WTC11 (cell line): ENCODE data around the gene RCBTB1.
"Not testable (repeated sequence)": the region's sequence is repeated elsewhere in the genome, so short reads cannot be mapped to it uniquely, and the experiment has no call there.

ENCODE experiments used
- CBFB ChIP-seq: sonication (generic); formaldehyde crosslinking; IDR thresholded peaks from 2 replicates; pipeline ENCODE4 v1.8.1; 2022; ENCODE audit warnings: mild to moderate bottlenecking, low read depth, missing genetic modification reagents
- CREB1 ChIP-seq: sonication (generic); formaldehyde crosslinking; IDR thresholded peaks from 2 replicates; pipeline ENCODE4 v1.8.0; 2023; ENCODE audit warnings: mild to moderate bottlenecking, missing genetic modification reagents
- CTCF ChIP-seq: fragments of 200-600 bp; IDR thresholded peaks from 2 replicates; pipeline ENCODE4 v1.8.0; 2022; ENCODE audit warnings: antibody characterized with exemption
- ELF4 ChIP-seq: sonication (generic); formaldehyde crosslinking; IDR thresholded peaks from 2 replicates; pipeline ENCODE4 v1.8.1; 2022; ENCODE audit warnings: low read depth, mild to moderate bottlenecking, moderate library complexity, missing genetic modification reagents
- EMX1 ChIP-seq: fragments of 250-450 bp; sonication (Bioruptor Pico); IDR thresholded peaks from 2 replicates; pipeline ENCODE4 v1.8.0; 2021; ENCODE audit warnings: mild to moderate bottlenecking
- HMGXB4 ChIP-seq: sonication (generic); formaldehyde crosslinking; IDR thresholded peaks from 2 replicates; pipeline ENCODE4 v1.8.1; 2023; ENCODE audit warnings: mild to moderate bottlenecking, moderate library complexity, missing genetic modification reagents
- JAZF1 ChIP-seq: fragments of 250-450 bp; sonication (Bioruptor Pico); IDR thresholded peaks from 2 replicates; pipeline ENCODE4 v1.9.0; 2021; ENCODE audit warnings: moderate library complexity, mild to moderate bottlenecking, inconsistent platforms
- NFATC4 ChIP-seq: fragments of 250-450 bp; sonication (Bioruptor Pico); IDR thresholded peaks from 2 replicates; pipeline ENCODE4 v1.9.0; 2021; ENCODE audit warnings: mild to moderate bottlenecking
- NFE2L1 ChIP-seq: sonication (generic); formaldehyde crosslinking; IDR thresholded peaks from 2 replicates; pipeline ENCODE4 v1.8.1; 2023; ENCODE audit warnings: missing genetic modification reagents
- NR2C2 ChIP-seq: sonication (generic); formaldehyde crosslinking; IDR thresholded peaks from 2 replicates; pipeline ENCODE4 v1.8.0; 2022; ENCODE audit warnings: mild to moderate bottlenecking, missing genetic modification reagents
- PRDM15 ChIP-seq: sonication (generic); formaldehyde crosslinking; IDR thresholded peaks from 2 replicates; pipeline ENCODE4 v1.8.0; 2022; ENCODE audit warnings: missing genetic modification reagents
- ZNF416 ChIP-seq: fragments of 250-450 bp; sonication (Bioruptor Pico); IDR thresholded peaks from 2 replicates; pipeline ENCODE4 v1.9.0; 2021; ENCODE audit warnings: mild to moderate bottlenecking, inconsistent platforms
- TF ChIP-seq, protein P1 (sequence below): sonication (generic); formaldehyde crosslinking; IDR thresholded peaks from 2 replicates; pipeline ENCODE4 v1.8.1; 2022; ENCODE audit warnings: low read depth, mild to moderate bottlenecking, moderate library complexity, missing genetic modification reagents, borderline replicate concordance

DNA sequence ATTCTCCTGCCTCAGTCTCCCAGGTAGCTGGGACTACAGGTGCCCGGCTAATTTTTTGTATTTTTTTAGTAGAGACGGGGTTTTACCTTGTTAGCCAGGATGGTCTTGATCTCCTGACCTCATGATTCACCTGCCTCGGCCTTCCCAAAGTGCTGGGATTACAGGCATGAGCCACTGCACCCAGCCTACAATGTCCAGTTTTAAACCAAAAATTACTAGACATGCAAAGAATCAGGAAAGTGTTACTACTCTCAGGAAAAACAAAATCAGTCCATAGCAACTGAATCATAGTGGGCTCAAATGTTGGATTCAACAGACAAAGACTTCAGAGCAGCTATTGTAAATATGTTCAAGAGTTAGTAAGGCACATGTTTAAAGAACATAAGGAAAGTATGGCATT is 26.7 kb upstream of the RCBTB1 start:
- TF ChIP-seq CTCF; CBFB (CRISPR knock-in tag); NFE2L1 (CRISPR knock-in tag); EMX1 (CRISPR knock-in tag); ZNF416 (CRISPR knock-in tag); ELF4 (CRISPR knock-in tag); JAZF1 (CRISPR knock-in tag); NFATC4 (CRISPR knock-in tag); NR2C2 (CRISPR knock-in tag); HMGXB4 (CRISPR knock-in tag); PRDM15 (CRISPR knock-in tag); CREB1 (CRISPR knock-in tag): not testable (repeated sequence)
- TF ChIP-seq, protein P1, sequence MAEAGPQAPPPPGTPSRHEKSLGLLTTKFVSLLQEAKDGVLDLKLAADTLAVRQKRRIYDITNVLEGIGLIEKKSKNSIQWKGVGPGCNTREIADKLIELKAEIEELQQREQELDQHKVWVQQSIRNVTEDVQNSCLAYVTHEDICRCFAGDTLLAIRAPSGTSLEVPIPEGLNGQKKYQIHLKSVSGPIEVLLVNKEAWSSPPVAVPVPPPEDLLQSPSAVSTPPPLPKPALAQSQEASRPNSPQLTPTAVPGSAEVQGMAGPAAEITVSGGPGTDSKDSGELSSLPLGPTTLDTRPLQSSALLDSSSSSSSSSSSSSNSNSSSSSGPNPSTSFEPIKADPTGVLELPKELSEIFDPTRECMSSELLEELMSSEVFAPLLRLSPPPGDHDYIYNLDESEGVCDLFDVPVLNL (CRISPR knock-in tag), result not testable (repeated sequence)
